Activated T-cell treated with anti-CD3 and anti-CD28 coated beads for 4 hours (primary cell): ENCODE measurements around the gene DOC2A.
A peak's percentile ranks its signal among the peaks of the same experiment; 100 is the strongest.
"Not testable (repeated sequence)": the region's sequence is repeated elsewhere in the genome, so short reads cannot be mapped to it uniquely, and the experiment has no call there.

Experiments
- DNase-seq: peaks from one replicate; pipeline ENCODE4 v3.0.0-alpha.2; 2020

DOC2A gene

DNA sequence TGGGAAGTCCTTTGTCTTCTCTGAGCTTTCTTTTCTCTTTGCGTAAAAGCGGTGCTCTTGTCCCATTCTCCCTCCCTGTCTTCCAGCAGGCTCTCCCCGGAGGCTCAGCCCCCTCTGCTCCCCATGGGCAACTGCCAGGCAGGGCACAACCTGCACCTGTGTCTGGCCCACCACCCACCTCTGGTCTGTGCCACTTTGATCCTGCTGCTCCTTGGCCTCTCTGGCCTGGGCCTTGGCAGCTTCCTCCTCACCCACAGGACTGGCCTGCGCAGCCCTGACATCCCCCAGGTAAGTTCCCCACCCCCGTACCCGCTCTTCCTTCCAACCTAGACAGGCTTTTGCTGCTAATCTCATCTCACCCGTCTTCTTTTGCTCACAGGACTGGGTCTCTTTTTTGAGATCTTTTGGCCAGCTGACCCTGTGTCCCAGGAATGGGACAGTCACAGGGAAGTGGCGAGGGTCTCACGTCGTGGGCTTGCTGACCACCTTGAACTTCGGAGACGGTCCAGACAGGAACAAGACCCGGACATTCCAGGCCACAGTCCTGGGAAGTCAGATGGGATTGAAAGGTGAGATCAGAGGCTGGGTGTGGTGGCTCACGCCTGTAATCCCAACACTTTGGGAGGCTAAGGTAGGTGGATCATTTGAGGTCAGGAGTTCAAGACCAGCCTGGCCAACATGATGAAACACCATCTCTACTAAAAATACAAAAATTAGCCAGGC, 47.6 kb downstream of the DOC2A start:
- no peak for DNase-seq

DNA sequence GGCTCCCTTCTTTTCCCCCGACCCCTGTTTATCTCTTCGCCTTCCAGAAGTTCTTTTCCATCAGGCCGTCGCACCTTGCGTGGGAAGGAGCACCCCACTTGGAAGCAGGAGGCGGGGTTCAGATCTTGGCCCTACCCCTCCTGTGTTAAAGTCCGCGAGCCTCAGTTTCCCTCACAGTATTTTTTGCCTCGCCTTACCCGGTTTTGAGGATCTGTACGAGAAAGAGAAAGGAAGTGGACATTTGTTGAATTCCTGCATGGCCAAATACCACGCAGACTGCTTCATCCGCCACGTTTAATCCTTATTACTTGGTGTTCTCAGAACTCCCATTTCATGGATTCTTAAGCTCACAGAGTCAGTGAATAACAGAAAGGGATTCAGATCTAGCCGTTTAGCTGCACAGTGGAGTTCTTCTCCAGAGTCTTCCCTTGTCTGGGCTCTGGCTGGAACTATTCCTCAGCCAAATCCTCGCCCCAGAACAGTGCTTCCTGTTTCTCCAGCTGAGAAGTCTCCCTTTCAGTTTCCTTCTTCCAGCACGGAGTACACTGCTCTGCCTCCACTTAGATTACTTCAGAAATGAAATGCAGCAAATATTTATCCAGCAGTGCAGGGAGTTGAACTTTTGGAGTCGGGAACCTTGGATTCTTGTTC, 48.4 kb downstream of the DOC2A start:
- no peak for DNase-seq

DNA sequence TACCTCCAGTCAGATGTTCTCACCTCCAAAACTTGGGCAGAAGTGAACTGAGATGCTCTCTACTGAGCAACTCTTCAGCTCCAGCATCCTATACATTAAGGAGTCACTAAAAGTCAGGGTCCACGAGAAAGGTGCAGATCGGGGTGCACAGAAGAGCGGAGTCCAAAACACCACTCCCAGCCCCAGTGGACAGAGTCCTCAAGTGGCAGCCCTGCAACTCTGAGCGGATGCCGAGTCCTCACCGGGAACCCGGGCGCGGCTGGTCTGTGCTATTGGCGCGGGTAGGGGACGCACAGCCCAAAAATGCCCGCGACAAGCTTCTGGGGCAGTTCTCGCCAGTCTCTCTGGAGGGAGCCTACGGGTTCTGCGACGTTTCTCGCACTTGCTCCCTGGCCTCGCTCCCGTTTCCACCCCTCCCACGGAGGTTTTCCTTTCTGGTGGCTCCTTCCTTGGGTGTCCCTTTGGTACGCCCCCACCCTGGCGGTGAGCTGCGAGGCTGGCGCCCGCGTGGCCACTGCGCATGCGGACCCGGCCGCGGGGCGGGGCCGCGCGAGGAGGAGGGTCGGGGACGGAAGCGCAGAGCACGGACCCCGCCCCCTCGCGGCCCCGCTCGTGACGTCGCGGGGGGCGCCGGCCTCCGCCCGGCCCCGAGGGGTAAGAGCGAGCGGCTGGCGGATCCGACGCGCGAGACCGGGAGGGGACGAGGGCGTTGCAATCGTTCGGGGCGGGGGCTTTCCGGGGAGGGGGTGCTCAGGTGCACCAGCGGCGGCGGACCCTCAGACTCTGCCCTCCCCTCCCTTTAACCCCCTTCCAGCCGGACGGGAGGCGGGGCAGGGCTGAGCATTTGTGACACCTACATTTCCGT, 49.1 kb downstream of the DOC2A start, which contains the start of gene TMEM219:
TMEM219 (plus strand) TSS at position 601 of the 865 bp plus-strand sequence. CDS start 1,065 bp downstream, outside the sequence.
- peak; percentile 89 for DNase-seq

DNA sequence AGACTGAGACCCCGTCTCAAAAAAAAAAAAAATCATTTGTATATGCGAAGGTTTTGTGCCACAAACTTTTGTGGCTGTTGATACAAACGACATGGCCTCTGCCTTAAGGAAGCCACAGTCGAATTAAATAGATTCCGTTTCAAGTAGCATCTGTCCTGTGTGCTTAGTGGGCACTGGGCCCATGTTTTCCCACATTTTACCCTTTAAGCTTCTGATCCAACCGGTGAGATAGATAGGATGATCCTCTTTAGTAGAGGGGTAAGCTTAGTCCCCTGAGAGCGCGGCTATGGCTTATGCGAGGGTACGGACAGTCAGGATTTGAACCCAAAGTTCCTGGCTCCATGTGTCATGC, 49.7 kb downstream of the DOC2A start:
- DNase-seq, result no peak

DNA sequence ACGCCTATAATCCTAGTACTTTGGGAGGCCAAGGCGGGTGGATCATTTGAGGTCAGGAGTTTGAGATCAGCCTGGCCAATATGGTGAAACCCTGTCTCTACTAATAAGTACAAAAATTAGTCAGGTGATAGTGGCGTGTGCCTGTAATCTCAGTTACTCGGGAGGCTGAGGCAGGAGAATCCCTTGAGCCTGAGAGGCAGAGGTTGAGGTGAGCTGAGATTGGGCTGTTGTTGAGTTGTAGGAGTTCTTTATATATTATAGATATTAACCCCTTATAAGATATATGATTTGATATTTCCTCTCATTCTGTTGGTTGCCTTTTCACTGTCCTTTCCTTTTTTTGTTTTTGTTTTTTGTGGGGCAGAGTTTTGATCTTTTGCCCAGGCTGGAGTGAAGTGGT, 51.0 kb downstream of the DOC2A start:
- not testable (repeated sequence) for DNase-seq

DNA sequence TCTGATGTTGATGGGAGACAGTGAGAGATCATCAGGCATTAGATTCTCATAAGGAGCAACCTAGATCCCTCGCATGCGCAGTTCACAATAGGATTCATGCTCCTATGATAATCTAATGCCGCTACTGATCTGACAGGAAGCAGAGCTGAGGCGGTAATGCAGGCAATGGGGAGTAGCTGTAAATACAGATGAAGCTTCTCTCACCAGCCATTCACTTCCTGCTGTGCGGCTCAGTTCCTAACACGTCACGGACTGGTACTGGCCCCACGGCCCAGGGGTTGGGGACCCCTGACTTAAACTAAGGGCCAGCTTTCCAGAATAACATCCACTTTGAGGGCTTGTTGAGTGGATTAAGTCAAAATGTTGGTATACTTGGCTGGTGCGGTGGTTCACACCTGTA, 51.5 kb downstream of the DOC2A start:
- DNase-seq, result no peak

DNA sequence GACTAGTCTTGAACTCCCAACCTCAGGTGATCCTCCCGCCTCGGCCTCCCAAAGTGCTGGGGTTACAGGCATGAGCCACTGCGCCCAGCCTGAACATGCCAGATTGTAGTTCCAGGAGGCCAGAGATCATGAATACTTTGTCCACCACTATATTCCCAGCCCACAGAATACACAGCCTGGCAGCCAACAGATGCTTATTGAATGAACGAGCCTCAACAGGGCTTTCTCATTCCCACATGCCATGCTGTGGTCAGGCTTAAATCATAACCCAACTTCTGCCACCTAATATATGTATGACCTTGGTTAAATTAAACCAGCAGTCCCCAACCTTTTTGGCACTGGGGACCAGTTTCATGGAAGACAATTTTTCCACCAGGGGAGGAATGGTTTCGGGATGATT, 52.1 kb downstream of the DOC2A start:
- no peak for DNase-seq
